ENCODE results near the gene SPTSSB. TPM values are rescaled to one million over a fixed set of nuclear protein-coding genes. Genes with fewer than 3 reads are reported as not detected.

The SPTSSB gene
- total RNA-seq, 1 experiment from 2014 or later: 15.7 TPM

DNA sequence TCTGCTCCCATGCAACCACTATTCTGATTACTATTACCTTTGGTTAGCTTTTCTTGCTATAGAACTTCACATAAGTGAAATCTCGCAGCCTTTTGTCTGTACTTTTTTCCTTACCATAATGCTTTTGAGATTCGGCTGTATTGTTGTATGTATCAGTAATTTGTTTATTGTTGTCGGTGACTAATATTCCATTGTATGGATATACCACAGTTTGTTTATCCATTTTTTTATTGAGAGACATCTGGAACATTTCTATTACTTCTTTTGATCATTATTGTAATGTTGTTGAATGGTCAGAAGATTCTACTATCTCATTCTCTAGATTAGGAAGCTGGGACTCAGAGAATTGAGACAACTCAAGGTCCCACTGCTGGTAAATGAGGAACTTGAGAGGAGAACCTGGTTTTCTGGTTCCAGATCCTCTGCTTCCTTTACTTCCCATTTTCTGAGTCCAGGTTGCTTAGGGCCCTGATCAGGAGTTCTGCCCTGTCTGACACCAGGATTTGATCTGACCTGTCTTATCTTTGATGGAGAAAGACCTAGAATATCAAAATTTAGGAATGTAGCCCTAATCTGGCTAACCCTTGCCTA lies 18.2 kb upstream of the SPTSSB start (continued):
- TF ChIP-seq, protein P1, sequence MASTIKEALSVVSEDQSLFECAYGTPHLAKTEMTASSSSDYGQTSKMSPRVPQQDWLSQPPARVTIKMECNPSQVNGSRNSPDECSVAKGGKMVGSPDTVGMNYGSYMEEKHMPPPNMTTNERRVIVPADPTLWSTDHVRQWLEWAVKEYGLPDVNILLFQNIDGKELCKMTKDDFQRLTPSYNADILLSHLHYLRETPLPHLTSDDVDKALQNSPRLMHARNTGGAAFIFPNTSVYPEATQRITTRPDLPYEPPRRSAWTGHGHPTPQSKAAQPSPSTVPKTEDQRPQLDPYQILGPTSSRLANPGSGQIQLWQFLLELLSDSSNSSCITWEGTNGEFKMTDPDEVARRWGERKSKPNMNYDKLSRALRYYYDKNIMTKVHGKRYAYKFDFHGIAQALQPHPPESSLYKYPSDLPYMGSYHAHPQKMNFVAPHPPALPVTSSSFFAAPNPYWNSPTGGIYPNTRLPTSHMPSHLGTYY (CRISPR knock-in tag; IDR thresholded peaks at IDR 0.05): no peak
- TF ChIP-seq KAT7 (CRISPR knock-in tag; IDR thresholded peaks at IDR 0.05; ENCODE audit: borderline replicate concordance) (no peak), SMAD3 (CRISPR knock-in tag; IDR thresholded peaks at IDR 0.05; ENCODE audit: borderline replicate concordance) (no peak), NR1H2 (CRISPR knock-in tag; IDR thresholded peaks at IDR 0.05) (no peak), NR2C2 (CRISPR knock-in tag; IDR thresholded peaks at IDR 0.05) (no peak)

DNA sequence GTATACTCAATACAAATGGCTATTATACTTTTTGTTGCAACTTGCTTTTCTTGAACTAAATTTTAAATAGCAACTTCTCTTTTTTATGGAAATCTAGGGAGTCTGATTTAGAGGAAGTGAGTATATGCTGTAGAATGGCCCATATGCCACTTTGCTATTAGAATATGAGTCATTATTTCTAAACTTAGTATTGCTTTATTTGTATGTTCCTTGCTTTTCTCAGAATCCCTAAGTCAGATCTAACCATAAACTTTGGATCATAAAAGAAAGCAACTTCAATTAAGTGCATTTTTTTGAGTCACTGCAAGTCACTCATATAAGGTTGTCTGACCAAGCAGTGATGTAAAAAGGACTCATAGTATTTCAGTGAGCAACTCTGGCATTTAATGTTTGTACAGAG lies 17.5 kb upstream of the SPTSSB start:
- DNase-seq (ENCODE audit: low spot score) (no peak), ATAC-seq (no peak)
- CTCF ChIA-PET: no interaction called here
- Mint-ChIP-seq H3K4me1 (peaks cover 6% of the 10 kb centered on the region; the same call in 1 of the 2 replicates), H3K27ac (no peak overlapping the region), H3K27me3 (ENCODE audit: low read depth) (no peaks in the 10 kb centered on the region), H3K4me3 (no peak overlapping the region), H3K9me3 (peaks cover 12% of the 10 kb centered on the region), H3K36me3 (peaks cover 7% of the 10 kb centered on the region; the same call in 1 of the 2 replicates)
- TF ChIP-seq SOX15 (CRISPR knock-in tag; IDR thresholded peaks at IDR 0.05) (no peak), ZNF423 (CRISPR knock-in tag; IDR thresholded peaks at IDR 0.05) (no peak), FOXP1 (CRISPR knock-in tag; IDR thresholded peaks at IDR 0.05; ENCODE audit: borderline replicate concordance) (no peak), JUN (CRISPR knock-in tag; IDR thresholded peaks at IDR 0.05) (no peak), CBFB (CRISPR knock-in tag; IDR thresholded peaks at IDR 0.05; ENCODE audit: low read depth) (no peak), SMAD3 (CRISPR knock-in tag; IDR thresholded peaks at IDR 0.05; ENCODE audit: borderline replicate concordance) (no peak), ZNF416 (CRISPR knock-in tag; IDR thresholded peaks at IDR 0.05) (no peak)
- POLR2A ChIA-PET: no interaction called here

- POLR2A ChIA-PET: no interaction called here
- DNase-seq (ENCODE audit: low spot score) (no peak), ATAC-seq (no peak)
- Mint-ChIP-seq H3K4me3 (no peak overlapping the region), H3K4me1 (peaks cover 10% of the 10 kb centered on the region), H3K27me3 (ENCODE audit: low read depth) (no peaks in the 10 kb centered on the region), H3K9me3 (peaks cover 12% of the 10 kb centered on the region), H3K27ac (no peak overlapping the region), H3K36me3 (peaks cover 7% of the 10 kb centered on the region; the same call in 1 of the 2 replicates)
- CTCF ChIA-PET: no interaction called here
- TF ChIP-seq ZNF219 (CRISPR knock-in tag; IDR thresholded peaks at IDR 0.05; ENCODE audit: borderline replicate concordance) (no peak), FOXJ3 (CRISPR knock-in tag; IDR thresholded peaks at IDR 0.05; ENCODE audit: borderline replicate concordance) (no peak), FOXK1 (CRISPR knock-in tag; IDR thresholded peaks at IDR 0.05) (no peak), HMGXB4 (CRISPR knock-in tag; IDR thresholded peaks at IDR 0.05) (no peak), CREM (CRISPR knock-in tag; IDR thresholded peaks at IDR 0.05) (no peak), E2F4 (CRISPR knock-in tag; IDR thresholded peaks at IDR 0.05; ENCODE audit: borderline replicate concordance, low read depth) (no peak), ESRRA (CRISPR knock-in tag; IDR thresholded peaks at IDR 0.05; ENCODE audit: borderline replicate concordance) (no peak), TP53 (CRISPR knock-in tag; IDR thresholded peaks at IDR 0.05) (no peak), ATF1 (CRISPR knock-in tag; IDR thresholded peaks at IDR 0.05) (no peak), ZBTB21 (CRISPR knock-in tag; IDR thresholded peaks at IDR 0.05; ENCODE audit: borderline replicate concordance) (no peak), NFATC4 (CRISPR knock-in tag; IDR thresholded peaks at IDR 0.05) (no peak), TCF7 (CRISPR knock-in tag; IDR thresholded peaks at IDR 0.05; ENCODE audit: low read depth) (no peak), TEAD4 (CRISPR knock-in tag; IDR thresholded peaks at IDR 0.05) (no peak), MXD4 (CRISPR knock-in tag; IDR thresholded peaks at IDR 0.05; ENCODE audit: borderline replicate concordance) (no peak), HMGA2 (CRISPR knock-in tag; IDR thresholded peaks at IDR 0.05) (no peak)
- TF ChIP-seq, protein P2, sequence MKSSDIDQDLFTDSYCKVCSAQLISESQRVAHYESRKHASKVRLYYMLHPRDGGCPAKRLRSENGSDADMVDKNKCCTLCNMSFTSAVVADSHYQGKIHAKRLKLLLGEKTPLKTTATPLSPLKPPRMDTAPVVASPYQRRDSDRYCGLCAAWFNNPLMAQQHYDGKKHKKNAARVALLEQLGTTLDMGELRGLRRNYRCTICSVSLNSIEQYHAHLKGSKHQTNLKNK (CRISPR knock-in tag; IDR thresholded peaks at IDR 0.05): no peak
- TF ChIP-seq, protein P3, sequence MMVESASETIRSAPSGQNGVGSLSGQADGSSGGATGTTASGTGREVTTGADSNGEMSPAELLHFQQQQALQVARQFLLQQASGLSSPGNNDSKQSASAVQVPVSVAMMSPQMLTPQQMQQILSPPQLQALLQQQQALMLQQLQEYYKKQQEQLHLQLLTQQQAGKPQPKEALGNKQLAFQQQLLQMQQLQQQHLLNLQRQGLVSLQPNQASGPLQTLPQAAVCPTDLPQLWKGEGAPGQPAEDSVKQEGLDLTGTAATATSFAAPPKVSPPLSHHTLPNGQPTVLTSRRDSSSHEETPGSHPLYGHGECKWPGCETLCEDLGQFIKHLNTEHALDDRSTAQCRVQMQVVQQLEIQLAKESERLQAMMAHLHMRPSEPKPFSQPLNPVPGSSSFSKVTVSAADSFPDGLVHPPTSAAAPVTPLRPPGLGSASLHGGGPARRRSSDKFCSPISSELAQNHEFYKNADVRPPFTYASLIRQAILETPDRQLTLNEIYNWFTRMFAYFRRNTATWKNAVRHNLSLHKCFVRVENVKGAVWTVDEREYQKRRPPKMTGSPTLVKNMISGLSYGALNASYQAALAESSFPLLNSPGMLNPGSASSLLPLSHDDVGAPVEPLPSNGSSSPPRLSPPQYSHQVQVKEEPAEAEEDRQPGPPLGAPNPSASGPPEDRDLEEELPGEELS (CRISPR knock-in tag; IDR thresholded peaks at IDR 0.05): no peak
Measured at GRCh38 chr3:161386991-161387770, 15.9 kb upstream of the SPTSSB start.
